ENCODE data around the gene NUP93. TPM values are rescaled to one million over a fixed set of nuclear protein-coding genes. Genes with fewer than 3 reads are reported as not detected.

NUP93 gene
- total RNA-seq, 4 donors from 2014 or later = 21.6 to 55.5 (median 37.7) TPM

- DNase-seq (ENCODE audit: low spot score) = no peak
- ATAC-seq (ENCODE audit: low FRiP score) = no peak
- no peak for TF ChIP-seq CTCF (IDR thresholded peaks at IDR 0.05)
Observed at GRCh38 chr16:56684926-56685590, 44.9 kb upstream of the NUP93 start.

- ATAC-seq (ENCODE audit: low FRiP score) (no peak), DNase-seq (ENCODE audit: low spot score) (no peak)
- no peak for TF ChIP-seq CTCF (IDR thresholded peaks at IDR 0.05)
Observed at GRCh38 chr16:56686758-56687157, 43.2 kb upstream of the NUP93 start.

- ATAC-seq (ENCODE audit: low FRiP score) (no peak), DNase-seq (ENCODE audit: low spot score) (no peak)
- no peak for TF ChIP-seq CTCF (IDR thresholded peaks at IDR 0.05)
Observed at GRCh38 chr16:56688762-56689161, 41.2 kb upstream of the NUP93 start.

GRCh38 chr16:56689171-56689570, 40.8 kb upstream of the NUP93 start:
- no peak for DNase-seq (ENCODE audit: low spot score)
- ATAC-seq (ENCODE audit: low FRiP score) = no peak

GRCh38 chr16:56690420-56691122, 39.4 kb upstream of the NUP93 start:
- no peak for TF ChIP-seq CTCF (IDR thresholded peaks at IDR 0.05)
- DNase-seq (ENCODE audit: low spot score) (no peak), ATAC-seq (ENCODE audit: low FRiP score) (no peak)

More at GRCh38 chr16:56689171-56689570, 40.8 kb upstream of the NUP93 start:
- TF ChIP-seq CTCF (IDR thresholded peaks at IDR 0.05) = no peak

GRCh38 chr16:56691885-56692284, 38.0 kb upstream of the NUP93 start:
- ATAC-seq (ENCODE audit: low FRiP score) (no peak), DNase-seq (ENCODE audit: low spot score) (no peak)
- TF ChIP-seq CTCF (IDR thresholded peaks at IDR 0.05) = no peak

GRCh38 chr16:56695246-56695645, 34.7 kb upstream of the NUP93 start:
- ATAC-seq (ENCODE audit: low FRiP score) = no peak
- DNase-seq (ENCODE audit: low spot score) = no peak
- TF ChIP-seq CTCF (IDR thresholded peaks at IDR 0.05) = no peak
